IMR-90 (cell line): ENCODE measurements around the gene GZF1. TPM values are rescaled to one million over a fixed set of nuclear protein-coding genes. Genes with fewer than 3 reads are reported as not detected.

ENCODE experiments used
- ATAC-seq: fragments of 200-7000 bp; cut with Tn5 transposase; 2 replicates; pipeline ENCODE4 v1.9.1; 2020; ENCODE audit warnings: low read depth, mild to moderate bottlenecking, moderate library complexity
- BruUV-seq: library from RNA; stranded (reverse); fragments of 400-500 nt; replicated peaks from 2 replicates; lab custom pipeline; 2021; lab: Mats Ljungman, UMichigan
- CTCF ChIA-PET: fragments of 300-600 bp; formaldehyde crosslinking; extraction: SDS; loops from one replicate; lab custom pipeline; 2021; ENCODE audit warnings: antibody characterized with exemption; lab: Yijun Ruan, JAX
- POLR2A ChIA-PET: fragments of 300-600 bp; sonication (Branson Sonifier 250); formaldehyde crosslinking; loops from one replicate; lab custom pipeline; 2022; ENCODE audit warnings: antibody characterized with exemption; ENCODE audit not compliant: unreplicated experiment; lab: Charles Lee
- DNase-seq: peaks from one replicate; pipeline ENCODE4 v3.0.0; 2013
- H2AFZ ChIP-seq: replicated peaks from 2 replicates; pipeline ENCODE3; 2013; ENCODE audit warnings: low read length, mild to moderate bottlenecking; ENCODE audit not compliant: poor library complexity
- H2AK5ac ChIP-seq: 2 replicates; pipeline ENCODE4 v1.6.1; 2013; ENCODE audit warnings: low read depth, low read length, inconsistent platforms
- H2AK9ac ChIP-seq: replicated peaks from 2 replicates; pipeline ENCODE3; 2013; ENCODE audit warnings: mild to moderate bottlenecking, low read depth, low read length, moderate library complexity; ENCODE audit not compliant: poor library complexity
- H2BK120ac ChIP-seq: 2 replicates; pipeline ENCODE4 v1.6.1; 2013; ENCODE audit warnings: low read depth, low read length, inconsistent platforms
- H2BK15ac ChIP-seq: 3 replicates; pipeline ENCODE4 v1.6.1; 2013; ENCODE audit warnings: low read depth, low read length, inconsistent platforms
- H2BK20ac ChIP-seq: 2 replicates; pipeline ENCODE4 v1.6.1; 2013; ENCODE audit warnings: low read depth, mild to moderate bottlenecking, inconsistent platforms, low read length, moderate library complexity
- H2BK5ac ChIP-seq: 2 replicates; pipeline ENCODE4 v1.6.1; 2013; ENCODE audit warnings: mild to moderate bottlenecking, low read depth, low read length, inconsistent platforms; ENCODE audit not compliant: poor library complexity, severe bottlenecking
- H3K14ac ChIP-seq: replicated peaks from 2 replicates; pipeline ENCODE4 v1.6.1; 2013; ENCODE audit warnings: low read depth, low read length, inconsistent platforms
- H3K18ac ChIP-seq: 2 replicates; pipeline ENCODE4 v1.6.1; 2013; ENCODE audit warnings: low read depth, low read length, control low read depth
- H3K23ac ChIP-seq: 2 replicates; pipeline ENCODE4 v1.6.1; 2013; ENCODE audit warnings: low read depth, low read length, inconsistent platforms
- H3K27ac ChIP-seq: 2 replicates; pipeline ENCODE4 v1.5.1; 2013; ENCODE audit warnings: mild to moderate bottlenecking, control low read depth, low read length; ENCODE audit not compliant: insufficient read depth
- H3K27me3 ChIP-seq: 2 replicates; pipeline ENCODE4 v1.6.1; 2013; ENCODE audit warnings: low read length; ENCODE audit not compliant: control insufficient read depth, insufficient read depth
- H3K36me3 ChIP-seq: 2 replicates; pipeline ENCODE4 v1.6.1; 2013; ENCODE audit warnings: low read length, mixed read lengths; ENCODE audit not compliant: control insufficient read depth, insufficient read depth
- H3K4ac ChIP-seq: 2 replicates; pipeline ENCODE4 v1.6.1; 2013; ENCODE audit warnings: low read depth, low read length, inconsistent platforms
- H3K4me1 ChIP-seq: 2 replicates; pipeline ENCODE4 v1.6.1; 2013; ENCODE audit warnings: low read length, mixed read lengths; ENCODE audit not compliant: control insufficient read depth, insufficient read depth
- H3K4me2 ChIP-seq: 2 replicates; pipeline ENCODE4 v1.6.1; 2013; ENCODE audit warnings: low read depth, mild to moderate bottlenecking, control low read depth, low read length, moderate library complexity
- H3K4me3 ChIP-seq: 2 replicates; pipeline ENCODE4 v1.5.1; 2013; ENCODE audit warnings: low read depth, mild to moderate bottlenecking, control low read depth, low read length, moderate library complexity; ENCODE audit not compliant: insufficient read depth
- H3K56ac ChIP-seq: 2 replicates; pipeline ENCODE4 v1.6.1; 2013; ENCODE audit warnings: low read length, inconsistent platforms; ENCODE audit not compliant: insufficient read depth; ENCODE audit errors: extremely low read depth
- H3K79me1 ChIP-seq, 2 experiments: 2 replicates each; pipeline ENCODE4 v1.6.1; 2013; ENCODE audit warnings: low read length in 2 of 2, inconsistent platforms in 1 of 2, low read depth in 1 of 2
- H3K9ac ChIP-seq: 2 replicates; pipeline ENCODE4 v1.6.1; 2013; ENCODE audit warnings: low read depth, low read length, control low read depth
- H3K9me1 ChIP-seq: 2 replicates; pipeline ENCODE4 v1.6.1; 2013; ENCODE audit warnings: low read length, inconsistent platforms; ENCODE audit not compliant: insufficient read depth
- H3K9me3 ChIP-seq: 2 replicates; pipeline ENCODE4 v1.6.1; 2013; ENCODE audit warnings: low read length; ENCODE audit not compliant: control insufficient read depth, insufficient read depth
- H4K20me1 ChIP-seq: 2 replicates; pipeline ENCODE4 v1.6.1; 2013; ENCODE audit warnings: low read length, inconsistent platforms; ENCODE audit not compliant: insufficient read depth
- H4K5ac ChIP-seq: 2 replicates; pipeline ENCODE4 v1.6.1; 2013; ENCODE audit warnings: mild to moderate bottlenecking, low read depth, low read length, control low read depth
- H4K8ac ChIP-seq, 2 experiments: 2 replicates each; pipeline ENCODE4 v1.6.1; 2013; ENCODE audit warnings: low read depth in 2 of 2, low read length in 2 of 2, control low read depth in 1 of 2, inconsistent platforms in 1 of 2
- H4K91ac ChIP-seq: 2 replicates; pipeline ENCODE4 v1.6.1; 2013; ENCODE audit warnings: low read depth, low read length, inconsistent platforms; ENCODE audit not compliant: insufficient read depth
- MAZ ChIP-seq: IDR thresholded peaks from 2 replicates; pipeline ENCODE4 v1.6.1; 2012; ENCODE audit warnings: low read depth, mild to moderate bottlenecking, low read length, improper control_type of control experiment, moderate library complexity, borderline replicate concordance
- RFX5 ChIP-seq: IDR thresholded peaks from 2 replicates; pipeline ENCODE4 v1.8.0; 2012; ENCODE audit warnings: low read depth, mild to moderate bottlenecking, low read length, moderate library complexity
- SMC3 ChIP-seq: fragments of 150-350 bp; IDR thresholded peaks from 2 replicates; pipeline ENCODE4 v1.6.1; 2016; ENCODE audit warnings: low read depth, mild to moderate bottlenecking, antibody characterized with exemption, low read length, moderate library complexity
- WGBS, 2 experiments: methylation state at CpG; one replicate each; pipeline versions ENCODE4 v1.1.5 to v1.1.7; 2013; ENCODE audit warnings: missing lambda C conversion rate in 2 of 2; ENCODE audit not compliant: insufficient read length in 1 of 2; ENCODE audit errors: extremely low coverage in 2 of 2; 5-methylcytosine and 5-hydroxymethylcytosine counted together
- dilution Hi-C: fragments of 300-500 bp; cut with HindIII; formaldehyde crosslinking; loops from one replicate; pipeline ENCODE4 v1.14.3; 2018; ENCODE audit warnings: low sequenced_read_pairs; ENCODE audit not compliant: unreplicated experiment
- in situ Hi-C: fragments of 300-500 bp; cut with MboI; formaldehyde crosslinking; loops from 3 replicates; pipeline ENCODE4 v1.14.3; 2019; ENCODE audit warnings: low sequenced_read_pairs, inconsistent platforms, mixed read lengths
- intact Hi-C: fragments of 100-400 bp; cut with micrococcal nuclease; formaldehyde crosslinking; loops from 2 replicates; pipeline ENCODE4 v1.10.0; 2022
- polyA plus RNA-seq, 3 experiments: library from polyadenylated mRNA; depleted of rRNA; stranded (reverse); fragments of >200 nt; gene quantifications; 2 replicates each; pipeline ENCODE4 v1.2.3, GENCODE V29; 2012; ENCODE audit warnings: low replicate concordance in 1 of 3
- total RNA-seq: library from RNA; depleted of rRNA; stranded (reverse); fragments of >200 nt; gene quantifications from 2 replicates; pipeline ENCODE4 v1.2.3, GENCODE V29; 2012
- TF ChIP-seq, protein P1 (sequence below): fragments of 150-350 bp; IDR thresholded peaks from 2 replicates; pipeline ENCODE4 v1.6.1; 2016; ENCODE audit warnings: low read depth, mild to moderate bottlenecking, low read length, moderate library complexity, borderline replicate concordance

GZF1 gene
- total and polyA plus RNA-seq, 2 of the 4 experiments (the other 2 are of a cell fraction), result 23.7 to 24.7 TPM

DNA sequence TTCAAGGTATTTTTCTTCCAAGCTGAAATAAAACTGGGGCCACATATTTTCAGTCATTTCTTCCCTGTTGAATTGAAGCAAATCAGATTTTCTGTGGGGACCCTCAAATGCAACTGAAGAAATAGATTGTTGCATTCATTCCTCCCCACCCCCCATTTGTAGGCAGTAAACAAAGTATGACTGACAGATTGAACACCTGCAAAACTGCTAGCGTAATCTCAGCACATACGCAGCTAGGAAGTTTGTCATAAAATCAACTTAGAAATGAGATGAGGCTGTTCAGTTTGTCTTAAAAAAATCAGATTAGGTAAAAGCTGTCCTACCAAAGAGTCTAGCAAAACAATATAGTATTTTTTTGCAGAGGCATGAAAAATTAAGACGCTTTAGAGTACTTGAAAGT, 8.9 kb downstream of the GZF1 start:
- H2BK5ac ChIP-seq, result no peak overlapping the region
- no peak overlapping the region for H3K27ac ChIP-seq
- ATAC-seq, result no peak

More for the DNA sequence above, 8.9 kb downstream of the GZF1 start:
- Histone ChIP-seq H3K4me2 (no peak overlapping the region), H2AK5ac (no peak overlapping the region), H3K4ac (no peak overlapping the region), H4K20me1 (peaks cover 28% of the 10 kb centered on the region; the same call in 1 of the 2 replicates), H3K4me1 (peaks cover 4% of the 10 kb centered on the region), H2AFZ (no peak overlapping the region), H3K23ac (no peak overlapping the region), H3K9ac (no peak overlapping the region), H3K36me3 (peaks cover 41% of the 10 kb centered on the region), H2AK9ac (no peak overlapping the region), H3K18ac (no peak overlapping the region), H3K79me1 (peaks cover 31 to 63% of the 10 kb centered on the region in 2 experiments), H4K8ac (no peak overlapping the region), H3K4me3 (no peak overlapping the region), H3K14ac (no peak overlapping the region), H3K27me3 (no peaks in the 10 kb centered on the region), H4K91ac (no peak overlapping the region), H2BK120ac (no peak overlapping the region), H3K56ac (no peak overlapping the region), H2BK20ac (no peak overlapping the region), H3K9me1 (peaks cover 6% of the 10 kb centered on the region), H4K5ac (no peak overlapping the region), H2BK15ac (no peak overlapping the region), H3K9me3 (no peaks in the 10 kb centered on the region)
- TF ChIP-seq, protein P1, sequence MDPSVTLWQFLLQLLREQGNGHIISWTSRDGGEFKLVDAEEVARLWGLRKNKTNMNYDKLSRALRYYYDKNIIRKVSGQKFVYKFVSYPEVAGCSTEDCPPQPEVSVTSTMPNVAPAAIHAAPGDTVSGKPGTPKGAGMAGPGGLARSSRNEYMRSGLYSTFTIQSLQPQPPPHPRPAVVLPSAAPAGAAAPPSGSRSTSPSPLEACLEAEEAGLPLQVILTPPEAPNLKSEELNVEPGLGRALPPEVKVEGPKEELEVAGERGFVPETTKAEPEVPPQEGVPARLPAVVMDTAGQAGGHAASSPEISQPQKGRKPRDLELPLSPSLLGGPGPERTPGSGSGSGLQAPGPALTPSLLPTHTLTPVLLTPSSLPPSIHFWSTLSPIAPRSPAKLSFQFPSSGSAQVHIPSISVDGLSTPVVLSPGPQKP, result no peak
- TF ChIP-seq SMC3 (no peak), RFX5 (no peak), MAZ (no peak)
- dilution Hi-C loops, result no loop called here
- WGBS, 2 experiments, result no CpG with 5 or more reads among the region's 3 CpGs
- POLR2A ChIA-PET, result no interaction called here
- in situ Hi-C loops, result no loop called here
- BruUV-seq, result TSS peak; percentile 69
- DNase-seq, result no peak
- CTCF ChIA-PET, result no interaction called here
- intact Hi-C loops, result no loop called here
